ENCODE measurements around the gene FAM193A.
"Not testable (repeated sequence)": the region's sequence is repeated elsewhere in the genome, so short reads cannot be mapped to it uniquely, and the experiment has no call there.

GRCh38 chr4:2546961-2547691, 10.7 kb downstream of the FAM193A start:
- TF ChIP-seq, protein P1, sequence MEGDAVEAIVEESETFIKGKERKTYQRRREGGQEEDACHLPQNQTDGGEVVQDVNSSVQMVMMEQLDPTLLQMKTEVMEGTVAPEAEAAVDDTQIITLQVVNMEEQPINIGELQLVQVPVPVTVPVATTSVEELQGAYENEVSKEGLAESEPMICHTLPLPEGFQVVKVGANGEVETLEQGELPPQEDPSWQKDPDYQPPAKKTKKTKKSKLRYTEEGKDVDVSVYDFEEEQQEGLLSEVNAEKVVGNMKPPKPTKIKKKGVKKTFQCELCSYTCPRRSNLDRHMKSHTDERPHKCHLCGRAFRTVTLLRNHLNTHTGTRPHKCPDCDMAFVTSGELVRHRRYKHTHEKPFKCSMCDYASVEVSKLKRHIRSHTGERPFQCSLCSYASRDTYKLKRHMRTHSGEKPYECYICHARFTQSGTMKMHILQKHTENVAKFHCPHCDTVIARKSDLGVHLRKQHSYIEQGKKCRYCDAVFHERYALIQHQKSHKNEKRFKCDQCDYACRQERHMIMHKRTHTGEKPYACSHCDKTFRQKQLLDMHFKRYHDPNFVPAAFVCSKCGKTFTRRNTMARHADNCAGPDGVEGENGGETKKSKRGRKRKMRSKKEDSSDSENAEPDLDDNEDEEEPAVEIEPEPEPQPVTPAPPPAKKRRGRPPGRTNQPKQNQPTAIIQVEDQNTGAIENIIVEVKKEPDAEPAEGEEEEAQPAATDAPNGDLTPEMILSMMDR (IDR thresholded peaks at IDR 0.05) = not testable (repeated sequence)
- not testable (repeated sequence) for TF ChIP-seq POLR2A (IDR thresholded peaks at IDR 0.05)
